LNCaP clone FGC (cell line): ENCODE results near the gene CRELD1.

Experiments
- DNase-seq: peaks from one replicate; pipeline ENCODE4 v3.0.0-alpha.2; 2011; ENCODE audit warnings: low read depth
- H3K4me3 ChIP-seq: 2 replicates; pipeline ENCODE4 v1.5.1; 2011; ENCODE audit warnings: mild to moderate bottlenecking, low read depth, low read length, control low read depth
- CTCF ChIP-seq: IDR thresholded peaks from 2 replicates; pipeline ENCODE4 v1.5.1; 2012; ENCODE audit warnings: mild to moderate bottlenecking; ENCODE audit not compliant: control insufficient read depth, insufficient read depth; ENCODE audit errors: extremely low read depth

The CRELD1 gene

GRCh38 chr3:9914559-9915253 lies 18.9 kb upstream of the CRELD1 start:
- H3K4me3 ChIP-seq = no peak overlapping the region
- DNase-seq = no peak
- TF ChIP-seq CTCF = no peak

- DNase-seq = no peak
- TF ChIP-seq CTCF = no peak
- no peak overlapping the region for H3K4me3 ChIP-seq
Observed at GRCh38 chr3:9915254-9916141, 18.1 kb upstream of the CRELD1 start.

- peak overlapping the region; percentile 64 for H3K4me3 ChIP-seq
- DNase-seq = no peak
- TF ChIP-seq CTCF = no peak
Observed at GRCh38 chr3:9916346-9916733, 17.3 kb upstream of the CRELD1 start.

GRCh38 chr3:9916734-9917680 lies 16.6 kb upstream of the CRELD1 start, which contains the start of gene IL17RC:
IL17RC (plus strand) TSS chr3:9917098; CDS start chr3:9917316, 218 bp downstream.
- H3K4me3 ChIP-seq = peak within 1 kb of the TSS; percentile 64
- TF ChIP-seq CTCF = no peak
- peak; percentile 83 for DNase-seq

- peak overlapping the region; percentile 64 for H3K4me3 ChIP-seq
- DNase-seq = no peak
- TF ChIP-seq CTCF = no peak
Observed at GRCh38 chr3:9917820-9918219, 15.8 kb upstream of the CRELD1 start.

- no peak for TF ChIP-seq CTCF
- peak overlapping the region; percentile 64; the same call in 1 of the 2 replicates for H3K4me3 ChIP-seq
- DNase-seq = no peak
Observed at GRCh38 chr3:9918261-9919038, 15.2 kb upstream of the CRELD1 start.
